Esophagus squamous epithelium (tissue), 4 donors: ENCODE data around the gene WWTR1.

Source experiments
- POLR2A ChIP-seq, 4 donors: fragments of 450-650 bp; IDR thresholded peaks; one replicate each; pipeline ENCODE4 v1.6.1; 2017; ENCODE audit warnings: antibody characterized with exemption in 4 of 4, mild to moderate bottlenecking in 4 of 4, moderate library complexity in 3 of 4
- TF ChIP-seq, protein P1 (sequence below), 6 experiments: fragments of 450-650 bp in 4 of 6; fragments of 200-600 bp in 2 of 6; sonication (generic) in 2 of 6; IDR thresholded peaks; one replicate each; pipeline ENCODE4 v1.5.1; 2016 to 2019; ENCODE audit warnings: antibody characterized with exemption in 6 of 6, mild to moderate bottlenecking in 4 of 6, moderate library complexity in 4 of 6

DNA sequence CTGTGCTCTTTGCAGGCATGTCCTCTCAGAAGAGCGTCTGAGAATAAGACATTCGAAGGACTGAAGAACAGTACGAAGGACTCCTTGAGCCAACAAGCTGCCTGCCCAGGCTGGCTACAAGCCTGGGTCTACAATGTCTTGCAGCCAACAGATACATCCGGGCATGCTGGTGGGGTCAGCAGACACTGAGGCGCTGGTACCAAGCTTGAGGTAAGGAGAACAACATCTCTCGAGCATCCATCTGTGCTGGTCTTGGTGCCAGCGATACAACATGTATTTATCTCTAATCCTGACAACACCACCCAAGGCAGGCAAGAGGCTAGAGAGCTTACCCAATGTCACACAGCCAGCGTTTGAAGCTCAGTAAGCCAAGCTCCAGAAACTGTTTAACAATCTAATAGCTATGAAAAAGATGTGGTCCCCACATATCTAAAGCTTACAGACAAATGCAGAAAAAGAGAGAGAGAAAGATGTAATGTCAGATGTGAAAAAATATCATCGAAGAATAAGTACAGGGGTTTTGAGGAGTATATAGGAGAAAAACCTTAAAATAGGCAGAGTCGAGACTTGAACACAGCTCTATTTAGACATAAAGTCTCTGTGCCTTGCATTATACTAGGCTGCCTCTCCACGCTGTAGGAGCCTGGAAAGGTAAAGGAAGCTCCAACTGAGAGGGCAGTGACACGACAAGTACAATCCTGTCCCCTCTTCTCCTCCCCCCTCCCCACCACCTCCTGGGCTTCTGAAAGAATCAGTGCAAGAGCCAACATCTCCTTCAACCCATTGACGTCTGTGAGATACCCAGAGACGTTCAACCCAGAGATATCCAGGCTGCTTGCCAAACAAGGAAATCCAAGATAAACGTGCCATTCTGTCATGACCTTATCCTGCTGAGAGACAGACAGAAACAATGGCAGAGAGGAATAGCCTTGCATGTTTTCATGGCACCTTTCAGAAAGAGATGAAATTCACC, 39.4 kb downstream of the WWTR1 start:
- TF ChIP-seq, protein P1, sequence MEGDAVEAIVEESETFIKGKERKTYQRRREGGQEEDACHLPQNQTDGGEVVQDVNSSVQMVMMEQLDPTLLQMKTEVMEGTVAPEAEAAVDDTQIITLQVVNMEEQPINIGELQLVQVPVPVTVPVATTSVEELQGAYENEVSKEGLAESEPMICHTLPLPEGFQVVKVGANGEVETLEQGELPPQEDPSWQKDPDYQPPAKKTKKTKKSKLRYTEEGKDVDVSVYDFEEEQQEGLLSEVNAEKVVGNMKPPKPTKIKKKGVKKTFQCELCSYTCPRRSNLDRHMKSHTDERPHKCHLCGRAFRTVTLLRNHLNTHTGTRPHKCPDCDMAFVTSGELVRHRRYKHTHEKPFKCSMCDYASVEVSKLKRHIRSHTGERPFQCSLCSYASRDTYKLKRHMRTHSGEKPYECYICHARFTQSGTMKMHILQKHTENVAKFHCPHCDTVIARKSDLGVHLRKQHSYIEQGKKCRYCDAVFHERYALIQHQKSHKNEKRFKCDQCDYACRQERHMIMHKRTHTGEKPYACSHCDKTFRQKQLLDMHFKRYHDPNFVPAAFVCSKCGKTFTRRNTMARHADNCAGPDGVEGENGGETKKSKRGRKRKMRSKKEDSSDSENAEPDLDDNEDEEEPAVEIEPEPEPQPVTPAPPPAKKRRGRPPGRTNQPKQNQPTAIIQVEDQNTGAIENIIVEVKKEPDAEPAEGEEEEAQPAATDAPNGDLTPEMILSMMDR (IDR thresholded peaks at IDR 0.05): no peak
- no peak for TF ChIP-seq POLR2A (IDR thresholded peaks at IDR 0.05)
